Measurements from ENCODE around the gene APOBEC3C.
A peak's percentile ranks its signal among the peaks of the same experiment; 100 is the strongest.
"Not testable (repeated sequence)": the region's sequence is repeated elsewhere in the genome, so short reads cannot be mapped to it uniquely, and the experiment has no call there.

DNA sequence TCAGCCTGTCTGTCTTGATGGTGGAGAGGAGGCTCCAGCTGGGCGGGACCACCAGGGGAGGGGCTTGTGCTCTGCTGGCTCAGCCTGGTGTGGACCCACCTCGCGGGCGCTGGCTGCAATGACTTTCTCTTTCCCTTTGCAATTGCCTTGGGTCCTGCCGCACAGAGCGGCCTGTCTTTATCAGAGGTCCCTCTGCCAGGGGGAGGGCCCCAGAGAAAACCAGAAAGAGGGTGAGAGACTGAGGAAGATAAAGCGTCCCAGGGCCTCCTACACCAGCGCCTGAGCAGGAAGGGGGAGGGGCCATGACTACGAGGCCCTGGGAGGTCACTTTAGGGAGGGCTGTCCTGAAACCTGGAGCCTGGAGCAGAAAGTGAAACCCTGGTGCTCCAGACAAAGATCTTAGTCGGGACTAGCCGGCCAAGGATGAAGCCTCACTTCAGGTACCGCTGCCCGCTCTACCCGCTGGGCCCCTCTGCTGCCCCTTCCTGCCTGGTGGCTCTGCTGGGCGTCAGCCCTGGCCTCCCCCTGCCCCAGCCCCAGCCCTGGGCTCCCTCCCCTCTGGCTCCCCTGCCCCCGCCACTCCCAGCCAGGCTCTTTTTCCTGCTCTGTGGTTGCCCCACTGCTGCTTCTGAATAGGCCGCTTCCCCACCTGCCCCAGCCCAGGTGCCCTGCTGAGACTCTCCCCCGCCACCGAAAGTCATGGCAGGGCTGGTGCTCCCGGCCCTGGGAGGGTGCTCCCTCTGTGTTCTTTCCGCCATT is 26.7 kb downstream of the APOBEC3C start, which contains the start of gene APOBEC3F:
- not testable (repeated sequence) for TF ChIP-seq CTCF (IDR thresholded peaks at IDR 0.05)
- peak in 1 of 2 donors; percentile 59 for TF ChIP-seq POLR2A (IDR thresholded peaks at IDR 0.05)
